Esophagus squamous epithelium (tissue), 4 donors: Measurements from ENCODE around the gene PTPRN2.

ENCODE experiments used
- POLR2A ChIP-seq, 4 donors: fragments of 450-650 bp; IDR thresholded peaks; one replicate each; pipeline ENCODE4 v1.6.1; 2017; ENCODE audit warnings: antibody characterized with exemption in 4 of 4, mild to moderate bottlenecking in 4 of 4, moderate library complexity in 3 of 4
- TF ChIP-seq, protein P1 (sequence below), 6 experiments: fragments of 450-650 bp in 4 of 6; fragments of 200-600 bp in 2 of 6; sonication (generic) in 2 of 6; IDR thresholded peaks; one replicate each; pipeline ENCODE4 v1.5.1; 2016 to 2019; ENCODE audit warnings: antibody characterized with exemption in 6 of 6, mild to moderate bottlenecking in 4 of 6, moderate library complexity in 4 of 6

DNA sequence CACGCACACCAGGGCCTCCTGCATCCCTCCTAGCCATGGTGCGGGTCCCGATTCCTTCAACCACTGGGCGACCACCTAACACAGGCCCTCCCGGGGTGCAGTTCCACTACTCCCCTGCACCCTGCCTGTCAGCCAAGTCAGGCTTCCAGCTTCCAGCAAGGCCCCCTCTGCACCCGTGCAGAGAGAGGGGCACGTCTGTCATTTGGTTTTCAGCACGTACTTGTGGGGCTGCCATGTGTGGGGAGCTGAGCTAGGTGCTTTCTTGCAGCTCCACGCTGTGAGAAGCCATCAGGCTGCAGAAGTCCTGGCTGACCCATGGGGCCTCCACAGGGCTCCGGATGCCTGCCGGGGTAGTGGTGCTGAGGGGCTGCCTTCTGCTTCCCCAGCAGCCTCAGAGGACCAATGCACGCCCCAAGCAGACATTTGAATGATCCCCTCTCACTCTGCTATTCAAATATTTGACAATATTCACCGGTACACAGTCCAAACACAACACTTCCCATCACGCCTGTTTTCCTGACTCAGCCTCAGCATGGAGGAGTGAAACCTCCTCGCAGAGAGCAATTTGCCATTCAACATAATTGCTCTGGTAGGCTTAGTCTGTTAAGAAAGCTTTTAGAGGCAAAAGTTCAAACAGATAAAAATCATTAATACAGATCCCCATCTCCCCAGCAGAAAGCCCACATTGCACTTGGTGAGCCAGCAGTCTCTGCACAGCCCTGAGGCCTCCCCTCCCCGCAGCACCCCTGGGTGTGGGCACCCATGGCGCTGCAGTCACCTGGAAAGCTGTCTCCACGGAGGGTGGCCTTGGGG lies 449.9 kb downstream of the PTPRN2 start:
- TF ChIP-seq POLR2A (IDR thresholded peaks at IDR 0.05) = no peak
- TF ChIP-seq, protein P1, sequence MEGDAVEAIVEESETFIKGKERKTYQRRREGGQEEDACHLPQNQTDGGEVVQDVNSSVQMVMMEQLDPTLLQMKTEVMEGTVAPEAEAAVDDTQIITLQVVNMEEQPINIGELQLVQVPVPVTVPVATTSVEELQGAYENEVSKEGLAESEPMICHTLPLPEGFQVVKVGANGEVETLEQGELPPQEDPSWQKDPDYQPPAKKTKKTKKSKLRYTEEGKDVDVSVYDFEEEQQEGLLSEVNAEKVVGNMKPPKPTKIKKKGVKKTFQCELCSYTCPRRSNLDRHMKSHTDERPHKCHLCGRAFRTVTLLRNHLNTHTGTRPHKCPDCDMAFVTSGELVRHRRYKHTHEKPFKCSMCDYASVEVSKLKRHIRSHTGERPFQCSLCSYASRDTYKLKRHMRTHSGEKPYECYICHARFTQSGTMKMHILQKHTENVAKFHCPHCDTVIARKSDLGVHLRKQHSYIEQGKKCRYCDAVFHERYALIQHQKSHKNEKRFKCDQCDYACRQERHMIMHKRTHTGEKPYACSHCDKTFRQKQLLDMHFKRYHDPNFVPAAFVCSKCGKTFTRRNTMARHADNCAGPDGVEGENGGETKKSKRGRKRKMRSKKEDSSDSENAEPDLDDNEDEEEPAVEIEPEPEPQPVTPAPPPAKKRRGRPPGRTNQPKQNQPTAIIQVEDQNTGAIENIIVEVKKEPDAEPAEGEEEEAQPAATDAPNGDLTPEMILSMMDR (IDR thresholded peaks at IDR 0.05) = no peak
